SK-N-MC (cell line): ENCODE data around the gene NDUFA13.

Experiments used
- DNase-seq: peaks from one replicate; pipeline ENCODE4 v3.0.0-alpha.2; 2011; ENCODE audit warnings: low read depth, low spot score
- H3K27ac ChIP-seq: fragments of 200-600 bp; sonication (generic); 2 replicates; pipeline ENCODE4 v1.5.1; 2016; ENCODE audit warnings: mixed run types
- H3K36me3 ChIP-seq: fragments of 200-600 bp; sonication (generic); 2 replicates; pipeline ENCODE4 v1.6.1; 2017; ENCODE audit warnings: antibody characterized with exemption, low read length, mixed read lengths; ENCODE audit not compliant: insufficient read depth
- H3K4me3 ChIP-seq: fragments of 200-600 bp; sonication (generic); 2 replicates; pipeline ENCODE4 v1.5.1; 2016
- H3K9ac ChIP-seq: fragments of 200-600 bp; sonication (generic); 2 replicates; pipeline ENCODE4 v1.8.0; 2017; ENCODE audit warnings: mixed run types, mixed read lengths; ENCODE audit not compliant: insufficient read length
- H3K9me3 ChIP-seq: fragments of 200-600 bp; sonication (generic); 2 replicates; pipeline ENCODE4 v1.6.1; 2017; ENCODE audit warnings: low read depth, mild to moderate bottlenecking, antibody characterized with exemption, low read length, moderate library complexity, mixed read lengths
- EZH2 ChIP-seq: fragments of 200-600 bp; sonication (generic); IDR thresholded peaks from one replicate; pipeline ENCODE4 v1.6.1; 2017; ENCODE audit warnings: antibody characterized with exemption
- FOXP2 ChIP-seq: optimal IDR thresholded peaks from 2 replicates; pipeline ENCODE3; 2011; ENCODE audit warnings: mild to moderate bottlenecking, moderate library complexity; ENCODE audit not compliant: insufficient read depth; ENCODE audit errors: extremely low read length, control extremely low read depth
- POLR2AphosphoS5 ChIP-seq: IDR thresholded peaks from 2 replicates; pipeline ENCODE4 v1.6.1; 2012; ENCODE audit warnings: mild to moderate bottlenecking, low read depth, low read length, borderline replicate concordance

NDUFA13 gene

DNA sequence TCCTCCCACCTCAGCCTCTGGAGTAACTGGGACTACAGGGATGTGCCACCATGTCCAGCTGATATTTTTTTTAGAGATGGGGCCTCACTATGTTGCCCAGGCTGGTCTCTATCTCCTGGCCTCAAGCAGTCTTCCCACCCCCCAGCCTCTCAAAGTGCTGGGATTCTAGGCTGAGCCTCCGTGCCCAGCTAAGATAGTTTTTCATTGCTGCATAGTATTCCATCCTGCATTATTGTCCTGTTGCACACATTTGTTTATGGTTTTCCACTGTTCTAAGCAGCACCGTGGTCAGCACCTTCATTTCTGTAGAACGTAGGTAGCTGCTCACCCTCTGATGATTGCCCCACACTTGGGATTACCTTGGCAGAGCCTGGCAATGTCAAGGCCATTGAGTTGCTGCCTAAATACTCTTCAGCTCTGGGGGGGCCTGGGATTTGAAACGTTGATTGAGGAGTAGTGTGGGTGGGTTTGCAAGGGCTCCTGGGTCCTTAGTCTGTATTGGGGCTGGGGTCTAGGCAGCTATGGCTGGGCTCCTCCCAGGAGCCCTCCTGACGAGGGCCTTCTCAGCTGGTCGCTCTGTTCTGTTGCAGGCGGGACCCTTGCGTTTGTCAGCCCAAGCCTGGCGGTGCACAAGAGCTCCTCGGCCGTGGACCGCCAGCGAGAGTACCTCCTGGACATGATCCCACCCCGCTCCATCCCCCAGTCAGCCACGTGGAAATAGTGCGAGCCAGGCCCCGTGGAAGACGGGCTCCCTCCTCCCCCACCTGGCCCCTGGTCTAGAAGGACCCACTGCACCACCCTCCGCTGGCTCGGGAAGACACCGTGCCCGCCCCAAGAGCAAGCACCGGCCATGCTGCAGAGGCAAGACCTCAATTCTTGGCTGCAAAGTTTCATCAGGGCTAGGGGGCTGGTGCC, 11.0 kb upstream of the NDUFA13 start:
- H3K36me3 ChIP-seq, result peaks cover 67% of the 10 kb centered on the region
- no peak for DNase-seq
- no peak overlapping the region for H3K4me3 ChIP-seq
- no peak overlapping the region for H3K27ac ChIP-seq
- no peak overlapping the region for H3K9ac ChIP-seq
- TF ChIP-seq POLR2AphosphoS5 (no peak), EZH2 (no peak), FOXP2 (no peak)
- no peaks in the 10 kb centered on the region for H3K9me3 ChIP-seq

DNA sequence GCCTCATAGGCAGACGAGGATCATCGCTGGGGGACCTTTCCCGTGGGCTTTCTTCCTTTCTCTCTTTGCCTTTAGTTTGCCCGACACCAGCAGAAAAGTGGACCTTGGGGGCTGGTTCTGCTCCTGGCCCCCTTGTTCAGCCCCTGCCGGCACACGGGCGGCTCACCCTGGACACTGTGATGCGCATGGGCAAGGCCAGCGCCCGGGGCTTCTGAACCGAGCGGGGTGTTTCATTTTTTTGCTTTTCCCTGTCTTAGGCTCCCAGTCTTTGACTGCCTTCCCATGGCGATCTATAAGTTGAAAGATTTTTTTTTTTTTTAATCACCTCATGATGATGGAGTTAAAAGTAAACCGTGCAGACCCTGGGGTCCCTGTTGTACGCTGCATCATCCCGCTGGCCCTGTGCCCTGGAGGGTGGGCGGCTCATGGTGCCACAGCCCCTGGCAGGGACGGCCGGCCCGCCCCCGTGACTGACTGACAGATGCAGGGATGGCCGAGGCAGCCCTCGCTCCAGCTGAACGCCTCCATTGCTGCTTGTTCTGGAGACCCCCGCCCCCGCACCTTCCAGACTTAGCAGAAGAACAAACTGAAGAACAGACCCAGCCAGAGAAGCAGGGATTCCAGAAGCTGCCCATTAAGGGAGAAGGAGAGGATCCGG, 10.2 kb upstream of the NDUFA13 start:
- DNase-seq, result no peak
- Histone ChIP-seq H3K4me3 (no peak overlapping the region), H3K9ac (no peak overlapping the region), H3K36me3 (peaks cover 59% of the 10 kb centered on the region), H3K9me3 (no peaks in the 10 kb centered on the region), H3K27ac (no peak overlapping the region)
- TF ChIP-seq EZH2 (no peak), FOXP2 (no peak), POLR2AphosphoS5 (no peak)

DNA sequence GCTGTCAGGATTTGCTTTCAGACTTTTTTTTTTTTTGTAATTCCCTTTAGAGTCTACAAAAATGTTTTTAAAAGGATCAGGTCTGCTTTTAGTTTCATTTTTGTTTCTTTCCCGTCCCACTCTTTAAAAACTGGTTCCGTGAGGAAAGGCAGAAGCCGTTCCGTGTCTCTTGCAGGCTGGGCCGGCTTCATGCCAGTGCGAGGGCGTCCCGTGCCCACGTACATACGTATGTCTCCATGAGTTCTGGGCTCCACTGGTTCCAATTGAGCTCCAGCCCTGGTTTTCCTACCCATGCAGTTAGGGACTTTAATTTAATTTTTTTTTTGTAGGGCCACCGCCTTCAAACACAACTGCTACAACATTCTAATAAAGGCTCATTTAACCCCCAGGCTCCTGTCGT, 9.4 kb upstream of the NDUFA13 start:
- TF ChIP-seq POLR2AphosphoS5 (no peak), FOXP2 (no peak), EZH2 (no peak)
- H3K9me3 ChIP-seq, result no peaks in the 10 kb centered on the region
- H3K36me3 ChIP-seq, result peaks cover 51% of the 10 kb centered on the region
- DNase-seq, result no peak
- no peak overlapping the region for H3K27ac ChIP-seq
- no peak overlapping the region for H3K9ac ChIP-seq
- no peak overlapping the region for H3K4me3 ChIP-seq

DNA sequence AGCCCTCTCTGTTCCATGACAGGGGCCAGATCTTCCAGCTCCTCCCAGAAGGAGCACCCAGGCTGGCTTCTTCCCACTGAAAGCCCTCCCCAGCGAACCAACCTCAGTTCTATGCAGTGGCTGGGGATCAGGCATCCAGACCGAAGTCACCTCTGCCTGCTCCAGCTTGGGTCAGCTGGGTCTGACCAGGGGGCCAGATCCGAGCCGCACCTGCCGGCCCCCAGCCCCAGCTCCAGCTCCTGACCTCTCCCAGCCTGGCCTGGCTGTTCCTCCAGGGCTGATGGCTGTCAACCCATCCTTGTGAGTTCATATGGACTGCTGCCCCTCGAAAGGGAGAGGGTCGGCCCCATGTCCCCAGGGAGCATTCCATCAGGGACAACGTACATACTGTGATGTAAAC, 8.7 kb upstream of the NDUFA13 start:
- H3K36me3 ChIP-seq, result peaks cover 44% of the 10 kb centered on the region

DNA sequence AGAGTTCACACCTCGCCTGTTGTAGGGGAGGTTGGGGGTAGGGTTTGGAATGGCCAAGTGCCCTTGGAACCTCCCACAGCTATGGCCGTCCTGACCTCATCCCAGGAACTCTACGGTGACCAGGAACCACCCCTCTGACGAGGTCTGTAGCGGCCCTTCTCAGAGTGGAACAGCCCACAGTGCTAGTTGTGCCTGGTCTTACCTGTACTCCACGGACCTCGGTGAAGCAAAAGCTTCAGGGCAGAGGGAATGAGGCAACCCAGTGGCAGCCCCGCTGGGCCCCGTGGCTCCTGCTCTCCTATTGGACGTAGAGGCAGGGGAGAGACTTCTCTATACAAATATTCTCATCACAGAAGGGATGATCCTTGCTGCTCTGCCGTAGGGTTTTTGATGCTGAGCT, 7.8 kb upstream of the NDUFA13 start:
- Histone ChIP-seq H3K9ac (no peak overlapping the region), H3K36me3 (peaks cover 36% of the 10 kb centered on the region), H3K4me3 (no peak overlapping the region), H3K27ac (no peak overlapping the region), H3K9me3 (no peaks in the 10 kb centered on the region)
- no peak for DNase-seq
- TF ChIP-seq POLR2AphosphoS5, result no peak
- no peak for TF ChIP-seq FOXP2
- no peak for TF ChIP-seq EZH2

More for the DNA sequence above, 8.7 kb upstream of the NDUFA13 start:
- no peak overlapping the region for H3K4me3 ChIP-seq
- TF ChIP-seq FOXP2 (no peak), EZH2 (no peak), POLR2AphosphoS5 (no peak)
- H3K9ac ChIP-seq, result no peak overlapping the region
- H3K9me3 ChIP-seq, result no peaks in the 10 kb centered on the region
- DNase-seq, result no peak
- no peak overlapping the region for H3K27ac ChIP-seq

DNA sequence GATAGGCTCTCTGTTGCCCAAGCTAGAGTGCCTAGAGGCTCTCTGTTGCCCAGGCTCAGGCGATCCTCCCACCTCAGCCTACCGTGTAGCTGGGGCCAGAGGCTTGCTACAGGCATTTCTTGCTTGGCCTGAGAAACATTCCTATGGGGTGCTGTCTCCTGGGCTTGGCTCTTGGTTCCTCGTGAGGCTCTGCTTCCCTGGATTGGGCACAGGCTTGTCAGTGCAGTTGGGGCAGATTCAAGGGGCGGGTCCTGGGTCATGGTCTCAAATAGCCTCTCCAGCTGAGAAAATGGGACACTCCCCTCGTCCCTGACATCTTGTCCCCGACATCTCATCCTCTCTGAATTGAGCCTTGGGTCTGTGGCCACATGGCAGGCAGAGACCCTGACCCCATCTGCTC, 5.6 kb upstream of the NDUFA13 start:
- no peak for DNase-seq
- Histone ChIP-seq H3K9me3 (no peaks in the 10 kb centered on the region), H3K9ac (no peak overlapping the region), H3K36me3 (peaks cover 17% of the 10 kb centered on the region), H3K4me3 (no peak overlapping the region), H3K27ac (no peak overlapping the region)
- no peak for TF ChIP-seq FOXP2
- TF ChIP-seq POLR2AphosphoS5, result no peak
- no peak for TF ChIP-seq EZH2

DNA sequence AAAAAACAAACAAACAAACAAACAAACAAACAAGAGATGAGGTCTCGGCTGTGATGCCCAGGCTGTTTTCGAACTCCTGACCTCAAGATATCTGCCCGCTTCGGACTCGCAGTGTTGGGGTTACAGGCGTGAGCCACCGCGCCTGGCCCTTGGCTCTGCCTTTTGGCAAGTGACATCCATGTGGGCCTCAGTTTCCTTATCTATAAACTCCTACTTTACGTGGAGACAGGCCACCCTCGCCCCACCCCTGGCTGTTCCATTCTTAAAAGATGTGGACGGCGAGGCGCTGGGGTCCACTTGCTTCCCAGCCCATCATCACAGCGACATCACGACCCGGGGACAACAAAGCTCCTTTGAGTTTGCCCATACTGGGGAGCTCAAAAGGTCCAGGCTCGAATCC, 2.3 kb upstream of the NDUFA13 start:
- no peak overlapping the region for H3K27ac ChIP-seq
- TF ChIP-seq FOXP2 (no peak), POLR2AphosphoS5 (no peak), EZH2 (no peak)

DNA sequence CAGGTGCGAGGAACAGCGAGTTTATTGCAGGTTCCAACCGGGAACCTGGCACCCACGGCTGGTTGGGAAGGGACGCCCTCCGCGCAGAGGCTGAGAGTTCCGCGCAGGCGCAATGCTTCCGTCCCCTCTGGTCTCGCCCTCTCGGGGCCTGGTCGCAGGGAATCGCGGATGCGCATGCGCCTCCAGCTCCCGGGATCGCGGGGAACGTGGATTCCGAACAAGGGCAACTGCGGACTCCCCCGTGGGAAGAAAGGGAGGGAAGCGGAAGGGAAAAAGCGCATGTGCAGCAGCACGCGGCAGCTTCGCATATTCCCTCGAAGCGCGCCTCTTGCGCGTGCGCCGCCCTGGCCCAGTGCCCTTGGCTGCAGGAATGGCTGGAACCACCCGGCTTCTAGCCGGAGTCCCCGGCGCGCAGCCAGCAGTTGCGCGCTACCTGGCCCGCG, 1.8 kb upstream of the NDUFA13 start:
- Histone ChIP-seq H3K9me3 (no peaks in the 10 kb centered on the region), H3K36me3 (peaks cover 3% of the 10 kb centered on the region; the same call in 1 of the 2 replicates), H3K27ac (no peak overlapping the region), H3K4me3 (no peak overlapping the region), H3K9ac (no peak overlapping the region)
- TF ChIP-seq FOXP2, result no peak
- TF ChIP-seq EZH2, result no peak
- TF ChIP-seq POLR2AphosphoS5, result no peak
- no peak for DNase-seq

More for the DNA sequence above, 2.3 kb upstream of the NDUFA13 start:
- DNase-seq, result no peak
- no peaks in the 10 kb centered on the region for H3K36me3 ChIP-seq
- no peaks in the 10 kb centered on the region for H3K9me3 ChIP-seq
- H3K4me3 ChIP-seq, result no peak overlapping the region
- H3K9ac ChIP-seq, result no peak overlapping the region
